ENCODE results near the gene ACTG1. TPM values are rescaled to one million over a fixed set of nuclear protein-coding genes. Genes with fewer than 3 reads are reported as not detected.

ACTG1 gene
- total and polyA plus RNA-seq, 9 of the 15 experiments (the other 6 are each of a cell fraction or from before 2014, with no cell fraction given), result 224 to 1,775 (median 568) TPM

- peak in 1 of 2 experiments; percentile 54; a peak in 1 of 3 replicates for TF ChIP-seq CBX3 (IDR thresholded peaks at IDR 0.05; ENCODE audit: borderline replicate concordance in 1 of 2, low read length in 2 of 2)
- TF ChIP-seq, protein P1, sequence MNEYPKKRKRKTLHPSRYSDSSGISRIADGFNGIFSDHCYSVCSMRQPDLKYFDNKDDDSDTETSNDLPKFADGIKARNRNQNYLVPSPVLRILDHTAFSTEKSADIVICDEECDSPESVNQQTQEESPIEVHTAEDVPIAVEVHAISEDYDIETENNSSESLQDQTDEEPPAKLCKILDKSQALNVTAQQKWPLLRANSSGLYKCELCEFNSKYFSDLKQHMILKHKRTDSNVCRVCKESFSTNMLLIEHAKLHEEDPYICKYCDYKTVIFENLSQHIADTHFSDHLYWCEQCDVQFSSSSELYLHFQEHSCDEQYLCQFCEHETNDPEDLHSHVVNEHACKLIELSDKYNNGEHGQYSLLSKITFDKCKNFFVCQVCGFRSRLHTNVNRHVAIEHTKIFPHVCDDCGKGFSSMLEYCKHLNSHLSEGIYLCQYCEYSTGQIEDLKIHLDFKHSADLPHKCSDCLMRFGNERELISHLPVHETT (CRISPR knock-in tag; conservative IDR thresholded peaks at IDR 0.05 in 1 of 2, IDR thresholded peaks at IDR 0.05 in 1 of 2), result 0 out of 4 replicates have a peak, but pooled peaks of 1 of the 2 experiments have one; percentile 43
- peak; percentile 33 for TF ChIP-seq E2F8 (IDR thresholded peaks at IDR 0.05; ENCODE audit: low read depth, partially characterized antibody)
- TF ChIP-seq CBX1 (IDR thresholded peaks at IDR 0.05; ENCODE audit: low read depth), result peak; percentile 4; the same call in 1 of the 2 replicates
- peak; percentile 87 for TF ChIP-seq CXXC5 (CRISPR knock-in tag; IDR thresholded peaks at IDR 0.05)
- no peak for TF ChIP-seq ZEB2 (IDR thresholded peaks at IDR 0.05)
- TF ChIP-seq CREBBP (IDR thresholded peaks at IDR 0.05; ENCODE audit: low read depth, low read length), result no peak
- TF ChIP-seq CTCF (IDR thresholded peaks at IDR 0.05 in 2 of 3, conservative IDR thresholded peaks at IDR 0.05 in 1 of 3; ENCODE audit: insufficient read depth in 2 of 3, low read depth in 1 of 3, low read length in 3 of 3), result peak; percentile 88 to 97 (median 96)
- peak; percentile 39 for TF ChIP-seq ZBTB7A (IDR thresholded peaks at IDR 0.05; ENCODE audit: borderline replicate concordance, control insufficient read depth, low read depth, low read length)
- no peak for TF ChIP-seq PURB (CRISPR knock-in tag; IDR thresholded peaks at IDR 0.05; ENCODE audit: low read depth)
- TF ChIP-seq ETV5 (CRISPR knock-in tag; IDR thresholded peaks at IDR 0.05; ENCODE audit: low read depth), result peak; percentile 74
- peak; percentile 61 for TF ChIP-seq ATF7 (IDR thresholded peaks at IDR 0.05)
- 0 out of 2 replicates have a peak, but pooled peaks have one; percentile 32 for TF ChIP-seq ZBTB2 (IDR thresholded peaks at IDR 0.05)
- TF ChIP-seq ETV6 (IDR thresholded peaks at IDR 0.05; ENCODE audit: borderline replicate concordance in 1 of 2, low read depth in 2 of 2, low read length in 1 of 2), result no peak
- TF ChIP-seq ETV6 (CRISPR knock-in tag; IDR thresholded peaks at IDR 0.05; ENCODE audit: borderline replicate concordance), result no peak; the same call in 1 of the 2 replicates
- no peak for TF ChIP-seq ZNF134 (CRISPR knock-in tag; conservative IDR thresholded peaks at IDR 0.05)
- no peak for TF ChIP-seq DDX20 (tag; IDR thresholded peaks at IDR 0.05; ENCODE audit: low read depth)
- peak; percentile 58; the same call in 1 of the 2 replicates for TF ChIP-seq ZC3H11A (IDR thresholded peaks at IDR 0.05; ENCODE audit: low read depth, low read length)
Observed at GRCh38 chr17:81484195-81484979, 28.2 kb downstream of the ACTG1 start (continued).

Measured in K562 (cell line).